DOHH2 (cell line): Measurements from ENCODE around the gene NUDT6.

Experiments used
- CTCF ChIP-seq: fragments of 200-600 bp; sonication (generic); IDR thresholded peaks from one replicate; pipeline ENCODE4 v1.5.1; 2014; ENCODE audit warnings: antibody characterized with exemption, mild to moderate bottlenecking, low read depth, low read length; ENCODE audit not compliant: poor library complexity, severe bottlenecking
- EZH2phosphoT487 ChIP-seq: fragments of 200-600 bp; sonication (generic); IDR thresholded peaks from 2 replicates; pipeline ENCODE4 v1.6.1; 2017; ENCODE audit warnings: borderline replicate concordance, mild to moderate bottlenecking, antibody characterized with exemption, low read length, moderate library complexity, mixed read lengths

- no peak for TF ChIP-seq CTCF
- no peak for TF ChIP-seq EZH2phosphoT487
Measured at GRCh38 chr4:122855353-122855890, 67.0 kb downstream of the NUDT6 start.
